C4-2B (cell line): ENCODE results near the gene AFF2.

Source experiments
- H3K27ac ChIP-seq: fragments of 450-650 bp; 2 replicates; pipeline ENCODE4 v1.5.1; 2017
- ZFX ChIP-seq: fragments of 450-650 bp; IDR thresholded peaks from 2 replicates; pipeline ENCODE4 v1.6.1; 2017
- TF ChIP-seq, protein P1 (sequence below): fragments of 450-650 bp; conservative IDR thresholded peaks from 2 replicates; pipeline ENCODE4 v1.5.1; 2017; ENCODE audit warnings: mild to moderate bottlenecking

Gene AFF2

GRCh38 chrX:148634591-148634990 is 134.2 kb downstream of the AFF2 start:
- TF ChIP-seq, protein P1, sequence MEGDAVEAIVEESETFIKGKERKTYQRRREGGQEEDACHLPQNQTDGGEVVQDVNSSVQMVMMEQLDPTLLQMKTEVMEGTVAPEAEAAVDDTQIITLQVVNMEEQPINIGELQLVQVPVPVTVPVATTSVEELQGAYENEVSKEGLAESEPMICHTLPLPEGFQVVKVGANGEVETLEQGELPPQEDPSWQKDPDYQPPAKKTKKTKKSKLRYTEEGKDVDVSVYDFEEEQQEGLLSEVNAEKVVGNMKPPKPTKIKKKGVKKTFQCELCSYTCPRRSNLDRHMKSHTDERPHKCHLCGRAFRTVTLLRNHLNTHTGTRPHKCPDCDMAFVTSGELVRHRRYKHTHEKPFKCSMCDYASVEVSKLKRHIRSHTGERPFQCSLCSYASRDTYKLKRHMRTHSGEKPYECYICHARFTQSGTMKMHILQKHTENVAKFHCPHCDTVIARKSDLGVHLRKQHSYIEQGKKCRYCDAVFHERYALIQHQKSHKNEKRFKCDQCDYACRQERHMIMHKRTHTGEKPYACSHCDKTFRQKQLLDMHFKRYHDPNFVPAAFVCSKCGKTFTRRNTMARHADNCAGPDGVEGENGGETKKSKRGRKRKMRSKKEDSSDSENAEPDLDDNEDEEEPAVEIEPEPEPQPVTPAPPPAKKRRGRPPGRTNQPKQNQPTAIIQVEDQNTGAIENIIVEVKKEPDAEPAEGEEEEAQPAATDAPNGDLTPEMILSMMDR: no peak
- no peak for TF ChIP-seq ZFX
- H3K27ac ChIP-seq: no peak overlapping the region

DNA sequence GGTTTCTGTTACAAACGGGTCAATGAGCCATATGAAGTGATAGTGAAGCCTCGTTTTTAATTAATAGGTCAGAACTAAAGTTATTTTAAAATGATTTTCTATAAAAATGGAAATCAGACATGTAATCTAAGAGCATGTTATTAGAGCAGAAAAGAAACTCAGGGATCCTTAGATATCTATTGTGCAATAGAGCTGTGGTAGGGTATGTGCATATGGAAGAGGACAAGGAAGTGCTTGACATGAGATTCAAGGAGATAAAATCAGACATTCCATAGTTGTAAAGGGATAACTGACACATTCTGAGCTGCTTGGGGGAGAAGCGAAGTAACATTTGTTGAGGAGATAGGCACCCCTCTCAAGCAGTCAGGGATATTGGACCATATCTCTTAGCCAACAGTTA is 143.0 kb downstream of the AFF2 start:
- H3K27ac ChIP-seq: no peak overlapping the region
- TF ChIP-seq ZFX: no peak
- TF ChIP-seq, protein P1: no peak

DNA sequence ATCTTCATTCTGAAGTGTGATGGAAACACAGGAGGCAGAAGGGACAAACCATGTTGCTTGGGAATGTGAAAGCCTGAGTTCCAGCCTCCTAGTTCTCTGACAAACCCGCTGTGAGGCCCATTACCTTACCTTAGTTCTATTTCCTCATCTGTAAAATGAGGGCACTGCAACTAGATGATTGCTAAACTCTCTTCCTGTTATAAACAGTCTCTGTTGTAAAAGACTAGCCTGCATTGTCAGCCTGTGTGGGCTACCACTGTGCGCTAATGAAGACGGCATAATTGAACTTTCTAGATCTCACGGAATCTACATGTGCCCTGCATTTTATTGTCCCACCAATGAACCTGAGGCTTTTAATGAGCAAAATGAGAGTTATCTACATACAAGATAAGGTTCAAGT is 147.2 kb downstream of the AFF2 start:
- TF ChIP-seq ZFX: no peak
- TF ChIP-seq, protein P1: no peak
- no peak overlapping the region for H3K27ac ChIP-seq

GRCh38 chrX:148649145-148649795 is 148.9 kb downstream of the AFF2 start:
- no peak overlapping the region for H3K27ac ChIP-seq
- TF ChIP-seq ZFX: no peak
- TF ChIP-seq, protein P1: no peak

GRCh38 chrX:148658115-148658730 is 157.8 kb downstream of the AFF2 start:
- TF ChIP-seq, protein P1: no peak
- TF ChIP-seq ZFX: no peak

DNA sequence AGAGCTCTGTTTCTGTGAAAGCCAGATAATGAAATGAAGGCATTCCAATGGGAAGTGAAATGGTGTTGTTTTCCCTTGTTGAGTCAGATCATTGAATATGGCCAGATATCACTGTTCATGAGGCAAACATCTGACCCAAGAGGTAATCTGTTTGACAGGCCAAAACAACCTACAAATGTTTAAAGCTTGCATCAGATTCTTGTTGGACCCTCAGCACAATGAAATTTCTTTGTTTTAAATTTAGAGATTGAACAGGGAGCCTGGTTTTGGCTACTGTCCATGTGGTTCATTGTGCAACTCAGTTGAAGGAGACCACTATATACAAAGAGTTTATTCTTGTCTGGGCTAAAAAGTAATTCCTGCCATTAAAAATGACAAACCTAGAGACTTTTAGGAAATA is 159.1 kb downstream of the AFF2 start:
- no peak overlapping the region for H3K27ac ChIP-seq
- TF ChIP-seq, protein P1: no peak
- no peak for TF ChIP-seq ZFX

More at GRCh38 chrX:148658115-148658730, 157.8 kb downstream of the AFF2 start:
- no peak overlapping the region for H3K27ac ChIP-seq

DNA sequence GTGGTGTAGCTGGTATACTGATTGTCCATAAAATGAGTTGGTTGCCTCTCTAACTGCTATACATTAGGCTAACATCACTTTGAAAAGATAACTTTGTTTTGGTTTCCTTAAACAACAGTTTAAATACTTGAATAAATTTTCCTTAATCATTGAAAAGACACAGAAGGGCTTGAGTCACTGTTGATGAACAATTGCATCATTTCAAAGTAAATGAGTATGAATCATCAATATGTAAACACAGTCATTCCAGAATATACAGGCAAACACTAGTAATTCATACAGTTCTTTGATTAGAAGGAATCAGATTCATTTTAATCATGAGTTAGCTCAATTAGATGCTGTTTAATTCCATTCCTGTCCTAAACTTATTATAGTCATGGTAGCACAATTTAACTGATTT is 160.6 kb downstream of the AFF2 start:
- TF ChIP-seq, protein P1: no peak
- TF ChIP-seq ZFX: no peak

More for the DNA sequence above, 160.6 kb downstream of the AFF2 start:
- no peak overlapping the region for H3K27ac ChIP-seq
